ENCODE data around the gene SLC35F1. TPM values are rescaled to one million over a fixed set of nuclear protein-coding genes. Genes with fewer than 3 reads are reported as not detected.
"Not testable (repeated sequence)": the region's sequence is repeated elsewhere in the genome, so short reads cannot be mapped to it uniquely, and the experiment has no call there.

SLC35F1 gene
- total RNA-seq, 3 donors from 2014 or later: 0.23 to 6.1 (median 0.29) TPM

DNA sequence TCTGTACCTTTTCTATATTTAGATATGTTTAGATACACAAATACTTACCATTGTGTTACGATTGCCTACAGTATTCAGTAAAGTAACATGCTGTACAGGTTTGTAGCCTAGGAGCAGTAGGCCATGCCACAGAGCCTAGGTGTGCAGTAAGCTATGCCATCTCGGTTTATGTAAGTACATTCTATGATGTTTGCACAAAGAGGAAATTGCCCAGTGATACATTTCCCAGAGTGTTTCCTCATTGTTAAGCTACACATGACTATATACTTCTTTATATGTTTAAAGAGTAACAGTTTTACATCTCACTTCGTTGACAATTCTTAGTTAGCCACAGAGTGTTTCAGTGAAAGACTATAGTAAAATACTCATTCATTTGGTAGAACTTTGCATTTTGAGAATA lies 51.5 kb downstream of the SLC35F1 start:
- ATAC-seq: peak; percentile 64
- intact Hi-C loops (cut with DNase I, micrococcal nuclease): no loop called here
- no peak for TF ChIP-seq CTCF (IDR thresholded peaks at IDR 0.05)

DNA sequence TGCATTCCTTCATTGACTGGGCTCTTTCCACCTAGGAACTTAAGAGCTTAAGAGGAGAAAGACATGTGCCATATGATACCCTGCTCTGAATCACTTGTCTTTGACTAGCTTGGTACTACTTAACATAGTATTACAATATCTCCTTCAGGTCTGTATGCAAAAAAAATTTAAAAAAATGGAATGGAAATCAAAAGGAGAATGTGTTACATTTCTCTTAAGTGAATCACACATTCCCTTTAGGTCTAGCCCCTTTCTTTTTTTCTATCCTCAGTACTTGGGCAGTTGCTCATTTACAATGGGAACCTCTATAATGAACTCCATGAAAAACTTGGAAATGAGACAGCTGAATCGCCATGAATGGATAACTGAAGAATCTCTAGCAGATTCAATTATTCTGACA lies 53.8 kb downstream of the SLC35F1 start:
- intact Hi-C loops (cut with DNase I, micrococcal nuclease): no loop called here
- DNase-seq (no peak), ATAC-seq (no peak)
- Histone ChIP-seq H3K9me3 (peaks cover 6% of the 10 kb centered on the region), H3K4me1 (ENCODE audit: low read depth) (no peaks in the 10 kb centered on the region), H3K36me3 (ENCODE audit: low read depth) (no peaks in the 10 kb centered on the region), H3K4me3 (no peak overlapping the region)
- TF ChIP-seq CTCF (IDR thresholded peaks at IDR 0.05): no peak

More for the DNA sequence above, 51.5 kb downstream of the SLC35F1 start:
- H3K4me1 ChIP-seq (ENCODE audit: low read depth): no peaks in the 10 kb centered on the region
- no peaks in the 10 kb centered on the region for H3K36me3 ChIP-seq (ENCODE audit: low read depth)
- no peak for DNase-seq
- H3K4me3 ChIP-seq: no peak overlapping the region
- H3K9me3 ChIP-seq: no peaks in the 10 kb centered on the region

DNA sequence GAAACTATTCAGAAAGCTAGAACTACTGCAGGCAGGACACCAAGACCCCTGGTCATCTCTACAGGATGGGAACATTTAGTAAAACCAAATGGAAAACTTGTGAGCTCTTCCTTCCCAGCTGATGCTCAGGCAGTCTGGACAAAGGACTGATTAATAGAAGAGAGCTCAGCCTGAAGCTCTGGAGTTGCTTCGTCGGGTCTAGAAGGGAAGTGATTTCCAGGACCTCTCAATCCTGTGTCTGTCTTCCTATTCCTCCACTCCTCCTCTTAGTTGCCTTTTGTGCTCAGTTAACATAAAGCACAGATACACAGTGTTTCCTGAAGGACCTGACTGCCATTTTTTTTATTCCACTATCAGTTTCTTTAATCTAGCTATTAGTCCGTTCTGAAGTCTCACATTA lies 54.2 kb downstream of the SLC35F1 start:
- DNase-seq: no peak
- ATAC-seq: no peak
- Histone ChIP-seq H3K36me3 (ENCODE audit: low read depth) (no peaks in the 10 kb centered on the region), H3K4me1 (ENCODE audit: low read depth) (no peaks in the 10 kb centered on the region), H3K9me3 (peaks cover 6% of the 10 kb centered on the region), H3K4me3 (no peak overlapping the region)
- intact Hi-C loops (cut with DNase I, micrococcal nuclease): no loop called here
- TF ChIP-seq CTCF (IDR thresholded peaks at IDR 0.05): no peak

DNA sequence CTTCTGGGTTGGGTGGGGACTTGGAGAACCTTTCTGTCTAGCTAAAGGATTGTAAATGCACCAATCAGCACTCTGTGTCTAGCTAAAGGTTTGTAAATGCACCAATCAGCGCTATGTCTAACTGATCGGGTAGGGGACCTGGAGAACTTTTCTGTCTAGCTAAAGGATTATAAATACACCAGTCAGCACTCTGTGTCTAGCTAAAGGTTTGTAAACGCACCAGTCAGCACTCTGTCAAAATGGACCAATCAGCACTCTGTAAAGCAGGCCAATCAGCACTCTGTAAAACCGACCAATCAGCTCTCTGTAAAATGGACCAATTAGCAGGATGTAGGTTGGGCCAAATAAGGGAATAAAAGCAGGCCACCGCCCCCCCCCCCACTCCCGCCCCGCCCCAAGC lies 58.7 kb downstream of the SLC35F1 start:
- H3K9me3 ChIP-seq; H3K4me1 ChIP-seq (ENCODE audit: low read depth); H3K36me3 ChIP-seq (ENCODE audit: low read depth); ATAC-seq; intact Hi-C loops (cut with DNase I, micrococcal nuclease); DNase-seq; H3K4me3 ChIP-seq: not testable (repeated sequence)

GRCh38 chr6:117971637-117972036 lies 64.6 kb downstream of the SLC35F1 start:
- Histone ChIP-seq H3K36me3 (ENCODE audit: low read depth) (no peaks in the 10 kb centered on the region), H3K4me1 (ENCODE audit: low read depth) (no peaks in the 10 kb centered on the region), H3K4me3 (no peak overlapping the region), H3K9me3 (no peaks in the 10 kb centered on the region)
- intact Hi-C loops (cut with DNase I, micrococcal nuclease): no loop called here
- ATAC-seq (no peak), DNase-seq (no peak)
- no peak for TF ChIP-seq CTCF (IDR thresholded peaks at IDR 0.05)

GRCh38 chr6:117974914-117975627 lies 68.0 kb downstream of the SLC35F1 start:
- TF ChIP-seq CTCF (IDR thresholded peaks at IDR 0.05): no peak
- ATAC-seq (no peak), DNase-seq (no peak)
- no peak overlapping the region for H3K4me3 ChIP-seq
- H3K36me3 ChIP-seq (ENCODE audit: low read depth): no peaks in the 10 kb centered on the region
- intact Hi-C loops (cut with DNase I, micrococcal nuclease): no loop called here
- no peaks in the 10 kb centered on the region for H3K9me3 ChIP-seq
- no peaks in the 10 kb centered on the region for H3K4me1 ChIP-seq (ENCODE audit: low read depth)
